T-helper 2 cell (primary cell): ENCODE results near the gene CTTNBP2.
A peak's percentile ranks its signal among the peaks of the same experiment; 100 is the strongest.

ENCODE experiments used
- DNase-seq, 5 experiments: peaks; one replicate each; pipeline versions ENCODE4 v3.0.0 to v3.0.0-alpha.2; 2012 to 2022

CTTNBP2 gene

DNA sequence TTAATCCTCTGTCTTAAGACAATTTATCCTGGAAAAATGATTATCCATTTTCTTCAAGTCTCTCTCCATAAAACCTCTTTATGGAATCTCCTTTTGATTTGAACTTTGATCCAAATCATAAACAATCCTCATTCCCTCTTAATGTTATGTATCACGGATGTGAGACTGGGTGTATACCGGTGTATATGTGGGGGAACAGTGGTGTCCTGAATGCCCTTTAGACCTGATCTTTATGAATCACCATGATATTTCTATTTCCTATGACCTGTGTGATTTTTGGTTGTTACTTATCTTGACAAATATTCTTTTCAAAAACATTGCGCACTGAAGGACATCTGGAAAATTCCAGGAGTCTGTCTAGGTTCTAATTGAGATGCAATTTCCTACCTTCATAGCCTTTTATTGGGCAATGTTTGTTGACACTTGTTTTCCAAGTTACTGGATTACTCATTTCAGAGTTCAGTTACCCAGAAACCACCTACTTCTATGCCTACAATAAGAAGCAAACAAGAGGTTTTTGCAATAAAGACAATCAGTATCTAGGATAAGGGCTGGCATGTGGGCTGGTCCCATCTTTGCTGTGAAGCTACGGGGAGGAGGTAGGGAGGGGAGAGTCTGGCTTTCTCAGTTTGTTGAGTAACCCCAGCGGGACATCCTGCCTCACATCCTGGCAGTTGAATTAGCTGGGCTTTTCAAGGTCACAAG is 190.4 kb downstream of the CTTNBP2 start:
- no peak for DNase-seq

DNA sequence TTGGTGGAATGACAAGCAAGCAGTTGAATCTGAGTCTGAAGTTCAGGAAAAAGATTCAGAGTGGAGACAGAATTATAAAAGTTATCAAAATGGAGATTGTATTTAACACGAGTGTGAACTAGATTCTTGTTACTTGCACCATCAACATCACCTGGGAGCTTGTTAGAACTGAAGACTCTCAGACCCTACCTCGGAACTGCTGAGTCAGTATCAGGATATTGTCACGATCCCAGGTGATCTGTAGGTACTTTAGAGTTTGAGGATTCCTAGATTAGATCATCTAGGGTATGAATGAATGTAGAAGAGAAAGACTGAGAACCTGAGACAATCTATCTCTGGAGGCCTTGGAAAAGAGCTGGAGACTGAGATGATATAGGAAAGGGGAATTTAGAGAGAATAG is 194.1 kb downstream of the CTTNBP2 start:
- DNase-seq = no peak

DNA sequence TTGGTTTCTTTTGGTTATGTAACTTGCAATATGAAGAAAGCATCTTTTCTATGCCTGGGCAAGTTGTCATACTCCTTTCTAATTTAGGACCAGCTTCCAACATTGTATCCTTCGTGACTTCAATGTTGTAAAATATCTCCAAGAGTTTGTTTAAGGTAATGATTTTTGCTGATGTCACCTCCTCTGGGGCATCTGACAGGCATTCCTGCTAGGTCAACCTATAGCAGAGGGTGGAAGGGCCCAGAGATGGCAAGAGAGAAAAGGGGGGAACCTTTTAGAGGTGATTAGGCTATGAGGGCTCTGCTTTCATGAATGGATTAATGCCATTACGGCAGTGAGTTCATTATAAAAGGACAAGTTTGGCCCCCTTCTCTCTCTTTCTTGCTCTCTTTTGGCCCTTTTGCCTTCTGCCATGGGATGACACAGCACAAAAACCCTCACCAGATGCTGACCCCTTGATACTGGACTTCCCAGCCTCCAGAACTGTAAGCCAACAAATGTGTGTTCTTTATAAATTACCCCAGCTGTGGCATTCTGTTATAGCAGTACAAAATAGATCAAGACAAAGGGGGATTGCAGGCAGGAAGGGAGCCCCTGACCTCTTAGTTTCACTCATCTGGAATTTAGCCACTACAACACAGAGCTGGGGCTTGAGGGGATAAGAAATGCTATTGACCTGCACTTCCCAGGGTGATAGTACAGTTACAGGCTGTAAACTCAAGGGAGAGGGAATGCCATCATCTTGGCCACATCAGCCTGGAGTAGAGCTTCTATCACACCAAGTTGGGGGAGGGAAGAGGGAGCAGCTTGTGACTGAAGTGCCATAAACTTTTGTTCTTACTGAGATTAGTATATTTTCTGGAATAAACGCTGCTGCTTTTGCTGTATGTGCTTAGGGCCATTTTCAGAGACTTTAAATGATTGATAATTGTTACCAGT is 197.5 kb downstream of the CTTNBP2 start:
- no peak for DNase-seq

DNA sequence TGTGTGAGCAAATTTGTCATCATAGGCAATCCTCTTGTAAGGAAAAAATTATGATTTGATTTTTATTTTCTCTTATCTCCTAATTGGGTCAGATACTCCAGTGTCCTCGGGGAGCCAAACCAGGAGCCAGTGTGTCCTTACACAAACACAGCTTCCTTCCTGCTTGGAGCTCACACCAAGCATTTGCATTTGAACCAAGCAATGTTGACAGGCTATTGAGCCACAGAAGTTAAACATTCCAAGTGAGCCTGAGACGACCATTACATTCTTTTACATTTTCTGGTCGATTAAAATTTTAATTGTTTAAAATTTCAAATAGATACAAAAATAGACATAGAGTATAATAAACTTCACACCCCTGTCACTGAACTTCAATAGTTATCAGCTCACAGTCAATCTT is 198.6 kb downstream of the CTTNBP2 start:
- no peak for DNase-seq

DNA sequence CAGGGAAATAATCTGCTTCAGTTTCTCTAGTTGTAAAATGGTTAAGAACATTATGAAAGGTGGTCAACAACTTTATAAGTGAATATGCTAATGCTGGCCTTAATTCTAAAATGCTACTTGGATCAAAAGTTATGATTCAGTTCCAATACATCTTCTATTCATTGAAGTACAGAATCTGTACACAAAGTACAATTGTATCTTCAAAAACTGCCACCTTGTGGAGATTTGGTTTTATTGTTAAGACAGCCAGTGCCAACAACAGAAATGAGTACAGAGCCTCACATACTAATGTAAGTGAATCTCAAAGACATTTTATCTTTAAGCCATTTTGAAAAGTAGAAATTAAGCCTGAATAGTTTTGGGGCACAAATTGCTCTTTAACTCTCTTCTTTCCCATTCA is 199.4 kb downstream of the CTTNBP2 start:
- DNase-seq = peak in 1 of 5 experiments; percentile 63

DNA sequence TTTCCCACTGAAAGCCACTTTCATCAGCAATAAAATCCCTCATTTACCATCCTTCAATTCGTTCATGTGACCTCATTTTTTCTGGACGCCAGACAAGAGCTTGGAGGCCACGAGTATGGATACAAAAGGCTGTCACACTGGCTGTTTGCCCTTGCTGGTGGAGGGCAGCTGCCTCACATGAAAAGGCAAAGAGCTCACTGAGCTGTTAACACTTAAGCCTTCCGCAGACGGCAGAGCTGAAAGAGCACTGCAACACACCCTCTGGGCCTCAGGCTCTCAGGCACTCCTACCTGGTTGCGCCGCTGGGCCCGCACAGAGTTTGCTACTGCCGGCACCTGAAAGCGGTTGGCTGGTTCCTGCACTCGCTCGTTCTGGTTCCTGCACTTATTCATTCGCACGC is 199.9 kb downstream of the CTTNBP2 start:
- DNase-seq = no peak

DNA sequence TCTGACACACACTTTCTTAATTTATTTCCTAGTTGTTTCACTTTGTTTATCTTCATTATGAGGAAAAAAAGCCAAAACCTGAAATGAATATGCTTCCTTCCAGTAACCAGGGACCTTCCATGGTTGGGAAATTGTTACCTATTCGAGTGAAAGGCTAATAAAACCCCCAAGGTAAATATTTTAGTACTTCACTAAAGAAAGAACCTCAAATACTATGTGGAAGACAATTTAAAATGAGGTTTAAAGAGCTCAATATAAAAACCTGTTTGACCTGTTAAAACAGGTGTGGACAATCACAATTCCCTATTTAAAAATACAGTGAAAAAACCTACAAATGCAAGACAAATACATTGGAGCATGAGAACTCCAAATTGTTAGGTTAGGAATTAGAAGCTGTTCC is 200.8 kb downstream of the CTTNBP2 start:
- DNase-seq = no peak

DNA sequence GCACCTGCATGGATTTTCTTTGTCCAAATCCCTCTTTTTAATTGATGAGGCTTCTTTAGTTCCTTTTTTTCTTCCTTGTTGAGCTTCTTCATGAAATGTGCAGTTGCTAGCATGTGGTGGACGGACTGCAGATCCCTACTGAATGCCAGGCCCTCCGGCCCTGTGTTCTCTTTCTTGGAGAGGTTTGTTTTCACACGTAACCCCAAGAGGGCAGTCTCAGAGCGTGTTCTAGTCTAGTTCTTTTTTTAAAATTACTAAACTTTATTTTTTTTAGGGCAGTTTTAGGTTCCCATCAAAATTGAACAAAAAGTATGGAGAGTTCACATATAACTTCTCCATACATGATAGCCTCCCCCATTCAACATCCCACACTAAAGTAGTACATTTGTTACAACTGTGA is 203.4 kb downstream of the CTTNBP2 start:
- no peak for DNase-seq

DNA sequence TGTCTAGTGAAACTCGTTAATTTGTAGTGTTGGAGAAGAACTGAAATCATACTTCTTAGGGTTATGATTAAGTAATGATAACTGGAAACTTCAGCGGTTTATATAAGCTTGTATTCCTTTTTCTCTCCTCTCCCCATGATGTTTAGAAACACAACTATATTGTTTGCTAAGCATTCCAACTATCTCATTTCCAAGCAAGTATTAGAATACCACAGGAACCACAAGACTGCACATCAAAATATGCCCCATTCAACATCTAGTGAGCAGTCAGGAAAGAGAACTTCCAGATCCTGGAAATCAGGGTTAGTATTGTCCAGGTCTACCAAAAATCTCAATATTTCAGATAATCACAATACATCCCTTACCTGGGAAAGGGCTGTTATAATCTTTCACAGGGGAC is 205.8 kb downstream of the CTTNBP2 start:
- no peak for DNase-seq

DNA sequence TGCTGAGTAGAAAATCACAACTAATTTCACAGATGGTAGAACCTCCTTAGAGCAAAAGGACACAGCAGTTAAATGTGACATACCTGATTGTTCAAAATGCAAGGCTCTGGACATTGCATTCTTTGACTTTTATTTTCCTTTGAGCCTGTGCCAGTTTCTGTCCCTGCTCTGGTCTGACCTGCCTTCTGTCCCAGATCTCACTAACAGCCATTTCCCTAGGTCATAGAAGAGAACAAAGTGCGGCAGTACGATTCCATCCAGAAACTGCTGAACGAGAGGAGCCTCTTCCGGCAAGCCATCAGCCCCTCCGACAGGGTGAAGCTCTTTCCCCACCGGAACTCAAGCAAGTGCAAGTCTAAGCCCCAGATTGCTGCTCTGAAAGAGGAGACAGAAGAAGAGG is 206.6 kb downstream of the CTTNBP2 start:
- DNase-seq = no peak

DNA sequence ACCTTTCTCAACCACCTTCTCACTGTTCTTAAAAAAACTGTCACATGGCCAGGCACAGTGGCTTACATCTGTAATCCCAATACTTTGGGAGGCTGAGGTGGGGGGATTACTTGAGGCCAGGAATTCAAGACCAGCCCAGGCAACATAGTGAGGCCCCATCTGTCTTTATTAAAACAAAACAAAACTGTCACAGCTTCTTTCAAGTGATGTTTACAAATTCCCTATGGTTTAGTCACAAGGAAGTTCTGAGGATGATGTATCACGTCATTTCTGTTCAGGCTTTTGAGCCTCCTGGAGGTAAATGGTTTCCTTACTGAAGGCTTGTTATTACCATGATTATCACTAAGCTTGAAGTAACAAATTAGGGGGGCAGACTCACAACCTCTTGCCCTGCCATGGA is 207.2 kb downstream of the CTTNBP2 start:
- no peak for DNase-seq

DNA sequence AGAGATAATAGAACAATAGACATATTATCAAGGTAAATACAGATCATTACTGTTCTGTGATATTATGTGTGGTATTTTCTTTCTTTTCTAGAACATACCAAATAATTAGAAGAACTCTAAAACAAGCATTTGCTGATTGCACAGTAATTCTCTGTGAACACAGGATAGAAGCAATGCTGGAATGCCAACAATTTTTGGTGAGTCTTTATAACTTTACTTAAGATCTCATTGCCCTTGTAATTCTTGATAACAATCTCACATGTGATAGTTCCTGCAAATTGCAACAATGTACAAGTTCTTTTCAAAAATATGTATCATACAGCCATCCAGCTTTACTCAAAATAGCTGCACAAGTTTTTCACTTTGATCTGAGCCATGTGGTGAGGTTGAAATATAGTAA is 207.9 kb downstream of the CTTNBP2 start:
- no peak for DNase-seq

DNA sequence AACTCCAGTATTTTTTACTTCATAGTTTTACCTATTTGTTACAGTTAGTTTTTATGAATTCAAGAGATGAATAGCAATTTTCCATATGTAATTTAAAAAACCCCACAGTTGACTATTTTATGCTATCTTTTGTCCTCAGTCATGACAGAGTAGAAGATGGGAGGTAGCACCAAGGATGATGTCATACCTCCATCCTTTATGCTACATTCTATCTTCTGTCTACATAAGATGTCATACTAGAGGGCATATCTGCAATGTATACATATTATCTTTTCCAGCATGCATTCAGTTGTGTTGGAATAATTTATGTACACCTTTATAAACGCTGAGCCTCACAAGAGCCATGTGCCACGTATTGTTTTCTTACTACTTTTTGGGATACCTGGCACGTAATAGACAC is 209.2 kb downstream of the CTTNBP2 start:
- DNase-seq = no peak

DNA sequence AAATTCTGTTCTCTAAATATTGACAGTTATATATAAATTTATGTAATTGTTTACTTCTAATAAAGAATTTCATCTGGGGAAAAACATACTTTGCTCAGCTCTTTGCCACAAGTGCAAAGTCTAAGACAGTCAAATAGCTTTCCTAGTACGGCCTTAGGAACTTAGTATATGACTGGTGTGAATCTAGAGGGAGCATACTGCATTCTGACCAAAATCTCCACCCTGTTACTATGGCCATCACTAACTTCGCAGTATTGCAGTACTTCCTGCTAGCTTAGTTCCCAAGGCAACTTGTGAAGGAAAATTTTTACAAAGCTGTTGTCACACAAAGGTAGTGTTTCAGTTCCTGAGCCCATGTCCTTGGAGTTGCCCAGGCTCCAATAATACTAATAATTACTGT is 211.9 kb downstream of the CTTNBP2 start:
- DNase-seq = no peak
